Urothelium cell line (cell line): ENCODE results near the gene MT1F.

Experiments
- DNase-seq: peaks from one replicate; pipeline ENCODE4 v3.0.0; 2011; ENCODE audit warnings: low spot score, mixed read lengths
- FAIRE-seq: peaks from 2 replicates; lab custom pipeline; 2011; peaks lifted over from hg19 to GRCh38; lab: Jason Lieb, UNC

The MT1F gene

GRCh38 chr16:56689171-56689570 lies 31.4 kb downstream of the MT1F start:
- no peak for DNase-seq
- FAIRE-seq = no peak

GRCh38 chr16:56690420-56691122 lies 32.8 kb downstream of the MT1F start:
- DNase-seq (no peak), FAIRE-seq (no peak)

GRCh38 chr16:56691885-56692284 lies 34.1 kb downstream of the MT1F start:
- DNase-seq = peak; percentile 81
- FAIRE-seq = no peak

- no peak for FAIRE-seq
- no peak for DNase-seq
Observed at GRCh38 chr16:56695246-56695645, 37.5 kb downstream of the MT1F start.

GRCh38 chr16:56697456-56698155 lies 39.8 kb downstream of the MT1F start:
- DNase-seq (no peak), FAIRE-seq (no peak)

- DNase-seq (no peak), FAIRE-seq (no peak)
Observed at GRCh38 chr16:56700195-56700594, 42.4 kb downstream of the MT1F start.

- FAIRE-seq (no peak), DNase-seq (no peak)
Observed at GRCh38 chr16:56700631-56701030, 42.9 kb downstream of the MT1F start.

GRCh38 chr16:56701534-56701933 lies 43.8 kb downstream of the MT1F start:
- FAIRE-seq = peak; percentile 23

GRCh38 chr16:56702836-56703235 lies 45.1 kb downstream of the MT1F start:
- FAIRE-seq (no peak), DNase-seq (no peak)

More at GRCh38 chr16:56701534-56701933, 43.8 kb downstream of the MT1F start:
- no peak for DNase-seq
